ENCODE results near the gene SGSM2. TPM values are rescaled to one million over a fixed set of nuclear protein-coding genes. Genes with fewer than 3 reads are reported as not detected.

The SGSM2 gene
- total RNA-seq, 1 donor from 2014 or later: 19.8 TPM

- no peak overlapping the region for H3K27ac ChIP-seq (ENCODE audit: low read depth, low read length)
- H3K4me3 ChIP-seq (ENCODE audit: low read length in 3 of 3): no peak overlapping the region
- no peaks in the 10 kb centered on the region for H3K27me3 ChIP-seq (ENCODE audit: control insufficient read depth in 3 of 3, insufficient read depth in 3 of 3, low read length in 3 of 3)
- peaks cover 15 to 36% (median 24%) of the 10 kb centered on the region in 3 donors for H3K36me3 ChIP-seq (ENCODE audit: control insufficient read depth in 3 of 3, insufficient read depth in 3 of 3, low read length in 3 of 3)
- H3K9ac ChIP-seq (ENCODE audit: low read depth in 1 of 3, low read length in 3 of 3): peak overlapping the region in 1 of 3 donors; percentile 58
- no peaks in the 10 kb centered on the region for H3K9me3 ChIP-seq (ENCODE audit: control insufficient read depth in 3 of 3, low read length in 3 of 3)
- peaks cover 26 to 30% (median 29%) of the 10 kb centered on the region in 3 donors for H3K4me1 ChIP-seq (ENCODE audit: control insufficient read depth in 3 of 3, insufficient read depth in 3 of 3, low read length in 3 of 3)
Observed at GRCh38 chr17:2365132-2365531, 27.8 kb downstream of the SGSM2 start.

- Histone ChIP-seq H3K4me1 (ENCODE audit: control insufficient read depth in 3 of 3, insufficient read depth in 3 of 3, low read length in 3 of 3) (peaks cover 26 to 30% (median 29%) of the 10 kb centered on the region in 3 donors), H3K9me3 (ENCODE audit: control insufficient read depth in 3 of 3, low read length in 3 of 3) (no peaks in the 10 kb centered on the region), H3K36me3 (ENCODE audit: control insufficient read depth in 3 of 3, insufficient read depth in 3 of 3, low read length in 3 of 3) (peaks cover 12 to 36% (median 33%) of the 10 kb centered on the region in 3 donors), H3K27me3 (ENCODE audit: control insufficient read depth in 3 of 3, insufficient read depth in 3 of 3, low read length in 3 of 3) (no peaks in the 10 kb centered on the region), H3K9ac (ENCODE audit: low read depth in 1 of 3, low read length in 3 of 3) (no peak overlapping the region), H3K27ac (ENCODE audit: low read depth, low read length) (no peak overlapping the region), H3K4me3 (ENCODE audit: low read length in 3 of 3) (no peak overlapping the region)
Observed at GRCh38 chr17:2366747-2367494, 29.6 kb downstream of the SGSM2 start.

- H3K9me3 ChIP-seq (ENCODE audit: control insufficient read depth in 3 of 3, low read length in 3 of 3): no peaks in the 10 kb centered on the region
- no peak overlapping the region for H3K27ac ChIP-seq (ENCODE audit: low read depth, low read length)
- no peak overlapping the region for H3K4me3 ChIP-seq (ENCODE audit: low read length in 3 of 3)
- H3K27me3 ChIP-seq (ENCODE audit: control insufficient read depth in 3 of 3, insufficient read depth in 3 of 3, low read length in 3 of 3): no peaks in the 10 kb centered on the region
- no peak overlapping the region for H3K9ac ChIP-seq (ENCODE audit: low read depth in 1 of 3, low read length in 3 of 3)
- H3K36me3 ChIP-seq (ENCODE audit: control insufficient read depth in 3 of 3, insufficient read depth in 3 of 3, low read length in 3 of 3): peaks cover 14 to 34% (median 32%) of the 10 kb centered on the region in 3 donors
- peaks cover 22 to 26% (median 24%) of the 10 kb centered on the region in 3 donors for H3K4me1 ChIP-seq (ENCODE audit: control insufficient read depth in 3 of 3, insufficient read depth in 3 of 3, low read length in 3 of 3)
Observed at GRCh38 chr17:2368359-2368758, 31.1 kb downstream of the SGSM2 start.

GRCh38 chr17:2369039-2369438 is 31.7 kb downstream of the SGSM2 start:
- Histone ChIP-seq H3K4me3 (ENCODE audit: low read length in 3 of 3) (no peak overlapping the region), H3K9ac (ENCODE audit: low read depth in 1 of 3, low read length in 3 of 3) (peak overlapping the region in 1 of 3 donors; percentile 8), H3K27ac (ENCODE audit: low read depth, low read length) (no peak overlapping the region), H3K9me3 (ENCODE audit: control insufficient read depth in 3 of 3, low read length in 3 of 3) (no peaks in the 10 kb centered on the region), H3K27me3 (ENCODE audit: control insufficient read depth in 3 of 3, insufficient read depth in 3 of 3, low read length in 3 of 3) (no peaks in the 10 kb centered on the region), H3K36me3 (ENCODE audit: control insufficient read depth in 3 of 3, insufficient read depth in 3 of 3, low read length in 3 of 3) (peaks cover 18 to 39% (median 38%) of the 10 kb centered on the region in 3 donors), H3K4me1 (ENCODE audit: control insufficient read depth in 3 of 3, insufficient read depth in 3 of 3, low read length in 3 of 3) (peaks cover 15 to 19% (median 17%) of the 10 kb centered on the region in 3 donors)

- no peak overlapping the region for H3K9ac ChIP-seq (ENCODE audit: low read depth in 1 of 3, low read length in 3 of 3)
Observed at GRCh38 chr17:2369551-2370210, 32.4 kb downstream of the SGSM2 start.

GRCh38 chr17:2370211-2370589 is 32.9 kb downstream of the SGSM2 start:
- no peaks in the 10 kb centered on the region for H3K27me3 ChIP-seq (ENCODE audit: control insufficient read depth in 3 of 3, insufficient read depth in 3 of 3, low read length in 3 of 3)
- no peak overlapping the region for H3K9ac ChIP-seq (ENCODE audit: low read depth in 1 of 3, low read length in 3 of 3)
- peaks cover 3 to 7% (median 5%) of the 10 kb centered on the region in 3 donors for H3K4me1 ChIP-seq (ENCODE audit: control insufficient read depth in 3 of 3, insufficient read depth in 3 of 3, low read length in 3 of 3)
- no peaks in the 10 kb centered on the region for H3K9me3 ChIP-seq (ENCODE audit: control insufficient read depth in 3 of 3, low read length in 3 of 3)
- no peak overlapping the region for H3K27ac ChIP-seq (ENCODE audit: low read depth, low read length)
- no peak overlapping the region for H3K4me3 ChIP-seq (ENCODE audit: low read length in 3 of 3)
- peaks cover 18 to 43% (median 38%) of the 10 kb centered on the region in 3 donors for H3K36me3 ChIP-seq (ENCODE audit: control insufficient read depth in 3 of 3, insufficient read depth in 3 of 3, low read length in 3 of 3)

More at GRCh38 chr17:2369551-2370210, 32.4 kb downstream of the SGSM2 start:
- Histone ChIP-seq H3K9me3 (ENCODE audit: control insufficient read depth in 3 of 3, low read length in 3 of 3) (no peaks in the 10 kb centered on the region), H3K27ac (ENCODE audit: low read depth, low read length) (no peak overlapping the region), H3K27me3 (ENCODE audit: control insufficient read depth in 3 of 3, insufficient read depth in 3 of 3, low read length in 3 of 3) (no peaks in the 10 kb centered on the region), H3K36me3 (ENCODE audit: control insufficient read depth in 3 of 3, insufficient read depth in 3 of 3, low read length in 3 of 3) (peaks cover 18 to 40% (median 38%) of the 10 kb centered on the region in 3 donors), H3K4me3 (ENCODE audit: low read length in 3 of 3) (no peak overlapping the region), H3K4me1 (ENCODE audit: control insufficient read depth in 3 of 3, insufficient read depth in 3 of 3, low read length in 3 of 3) (peaks cover 8 to 13% (median 10%) of the 10 kb centered on the region in 3 donors)

GRCh38 chr17:2371183-2372130 is 34.2 kb downstream of the SGSM2 start:
- Histone ChIP-seq H3K27ac (ENCODE audit: low read depth, low read length) (no peak overlapping the region), H3K9ac (ENCODE audit: low read depth in 1 of 3, low read length in 3 of 3) (no peak overlapping the region), H3K9me3 (ENCODE audit: control insufficient read depth in 3 of 3, low read length in 3 of 3) (no peaks in the 10 kb centered on the region), H3K27me3 (ENCODE audit: control insufficient read depth in 3 of 3, insufficient read depth in 3 of 3, low read length in 3 of 3) (no peaks in the 10 kb centered on the region), H3K36me3 (ENCODE audit: control insufficient read depth in 3 of 3, insufficient read depth in 3 of 3, low read length in 3 of 3) (peaks cover 23 to 54% (median 43%) of the 10 kb centered on the region in 3 donors), H3K4me3 (ENCODE audit: low read length in 3 of 3) (no peak overlapping the region), H3K4me1 (ENCODE audit: control insufficient read depth in 3 of 3, insufficient read depth in 3 of 3, low read length in 3 of 3) (peaks cover 2 to 5% (median 4%) of the 10 kb centered on the region in 3 donors)

GRCh38 chr17:2372180-2372579 is 34.9 kb downstream of the SGSM2 start:
- Histone ChIP-seq H3K27me3 (ENCODE audit: control insufficient read depth in 3 of 3, insufficient read depth in 3 of 3, low read length in 3 of 3) (no peaks in the 10 kb centered on the region), H3K27ac (ENCODE audit: low read depth, low read length) (no peak overlapping the region), H3K4me3 (ENCODE audit: low read length in 3 of 3) (no peak overlapping the region), H3K9me3 (ENCODE audit: control insufficient read depth in 3 of 3, low read length in 3 of 3) (no peaks in the 10 kb centered on the region), H3K36me3 (ENCODE audit: control insufficient read depth in 3 of 3, insufficient read depth in 3 of 3, low read length in 3 of 3) (peaks cover 25 to 52% (median 45%) of the 10 kb centered on the region in 3 donors), H3K4me1 (ENCODE audit: control insufficient read depth in 3 of 3, insufficient read depth in 3 of 3, low read length in 3 of 3) (peaks cover 2 to 5% (median 4%) of the 10 kb centered on the region in 3 donors), H3K9ac (ENCODE audit: low read depth in 1 of 3, low read length in 3 of 3) (no peak overlapping the region)

GRCh38 chr17:2372681-2373080 is 35.4 kb downstream of the SGSM2 start:
- H3K36me3 ChIP-seq (ENCODE audit: control insufficient read depth in 3 of 3, insufficient read depth in 3 of 3, low read length in 3 of 3): peaks cover 27 to 52% (median 48%) of the 10 kb centered on the region in 3 donors

More at GRCh38 chr17:2372681-2373080, 35.4 kb downstream of the SGSM2 start:
- H3K9ac ChIP-seq (ENCODE audit: low read depth in 1 of 3, low read length in 3 of 3): no peak overlapping the region
- no peaks in the 10 kb centered on the region for H3K9me3 ChIP-seq (ENCODE audit: control insufficient read depth in 3 of 3, low read length in 3 of 3)
- no peak overlapping the region for H3K4me3 ChIP-seq (ENCODE audit: low read length in 3 of 3)
- H3K27ac ChIP-seq (ENCODE audit: low read depth, low read length): no peak overlapping the region
- H3K27me3 ChIP-seq (ENCODE audit: control insufficient read depth in 3 of 3, insufficient read depth in 3 of 3, low read length in 3 of 3): no peaks in the 10 kb centered on the region
- peaks cover 2 to 5% (median 4%) of the 10 kb centered on the region in 3 donors for H3K4me1 ChIP-seq (ENCODE audit: control insufficient read depth in 3 of 3, insufficient read depth in 3 of 3, low read length in 3 of 3)
